K562 (cell line): ENCODE measurements around the gene CACNB2. TPM values are rescaled to one million over a fixed set of nuclear protein-coding genes. Genes with fewer than 3 reads are reported as not detected.

Experiments
- ATAC-seq: fragments of 200-7000 bp; cut with Tn5 transposase; 3 replicates; pipeline ENCODE4 v1.9.1; 2020; ENCODE audit warnings: moderate library complexity
- BruUV-seq: library from RNA; stranded (reverse); fragments of 400-500 nt; replicated peaks from 2 replicates; lab custom pipeline; 2021; lab: Mats Ljungman, UMichigan
- CTCF ChIA-PET: fragments of 300-600 bp; formaldehyde crosslinking; extraction: SDS; loops from one replicate; lab custom pipeline; 2021; ENCODE audit warnings: low intra/inter-chr PET ratio; lab: Yijun Ruan, JAX
- POLR2A ChIA-PET: fragments of 300-600, 350-650 bp; sonication (Branson Sonifier 250); formaldehyde crosslinking; extraction: SDS; loops from one replicate; lab custom pipeline; 2021; ENCODE audit warnings: antibody characterized with exemption, inconsistent platforms; lab: Yijun Ruan, JAX
- DNase-seq, 4 experiments: peaks; one replicate each; pipeline versions ENCODE4 v3.0.0 to v3.0.0-alpha.2; 2011 to 2018; ENCODE audit warnings: low spot score in 3 of 4, mixed read lengths in 3 of 4; ENCODE audit errors: extremely low read depth in 1 of 4
- FAIRE-seq: peaks from 2 replicates; lab custom pipeline; 2011; peaks lifted over from hg19 to GRCh38; lab: Jason Lieb, UNC
- H2AFZ ChIP-seq: 2 replicates; pipeline ENCODE4 v1.6.0; 2011; ENCODE audit warnings: low read depth, low read length, control low read depth, inconsistent platforms
- H3K27ac ChIP-seq: fragments of 200-600 bp; 3 replicates; pipeline ENCODE4 v1.8.0; 2011; ENCODE audit warnings: low read depth, mild to moderate bottlenecking, control low read depth, inconsistent platforms, low read length, moderate library complexity, mixed read lengths; ENCODE audit errors: extremely low read depth
- H3K27me3 ChIP-seq, 2 experiments: fragments of 300-600 bp in 1 of 2; 2 replicates in 1 of 2; 3 replicates in 1 of 2; pipeline versions ENCODE4 v1.6.0 to v1.8.0; 2011; ENCODE audit warnings: inconsistent platforms in 2 of 2, low read length in 2 of 2, mild to moderate bottlenecking in 1 of 2, mixed read lengths in 1 of 2, moderate library complexity in 1 of 2; ENCODE audit not compliant: control insufficient read depth in 2 of 2, insufficient read depth in 2 of 2
- H3K36me3 ChIP-seq: fragments of 300-600 bp; 3 replicates; pipeline ENCODE4 v1.8.0; 2011; ENCODE audit warnings: mild to moderate bottlenecking, low read length, inconsistent platforms; ENCODE audit not compliant: control insufficient read depth, insufficient read depth
- H3K4me1 ChIP-seq, 2 experiments: fragments of 200-600 bp in 1 of 2; replicated peaks in 1 of 2; 2 replicates in 1 of 2; 3 replicates in 1 of 2; pipeline versions ENCODE4 v1.5.1 to v1.8.0; 2011; ENCODE audit warnings: inconsistent platforms in 2 of 2, low read length in 2 of 2, mild to moderate bottlenecking in 1 of 2, mixed read lengths in 1 of 2, moderate library complexity in 1 of 2; ENCODE audit not compliant: control insufficient read depth in 2 of 2, insufficient read depth in 2 of 2
- H3K4me2 ChIP-seq: 2 replicates; pipeline ENCODE4 v1.6.1; 2011; ENCODE audit warnings: low read length, control low read depth, inconsistent platforms, mixed read lengths; ENCODE audit not compliant: insufficient read depth
- H3K4me3 ChIP-seq: fragments of 200-600 bp; sonication (generic), shearing (Covaris generic); 2 replicates; pipeline ENCODE4 v1.5.1; 2016; ENCODE audit warnings: control low read depth, inconsistent platforms
- H3K79me2 ChIP-seq: fragments of 200-600 bp; 3 replicates; pipeline ENCODE4 v1.8.0; 2011; ENCODE audit warnings: low read length, inconsistent platforms; ENCODE audit not compliant: control insufficient read depth, insufficient read depth
- H3K9ac ChIP-seq, 2 experiments: 2 replicates each; pipeline versions ENCODE4 v1.6.0 to v1.6.1; 2011; ENCODE audit warnings: low read depth in 2 of 2, low read length in 2 of 2, control low read depth in 1 of 2, inconsistent platforms in 1 of 2, mild to moderate bottlenecking in 1 of 2, mixed read lengths in 1 of 2; ENCODE audit not compliant: insufficient read depth in 1 of 2
- H3K9me1 ChIP-seq: one replicate; pipeline ENCODE4 v1.6.0; 2011; ENCODE audit warnings: inconsistent platforms, mild to moderate bottlenecking, low read length, moderate library complexity; ENCODE audit not compliant: control insufficient read depth, insufficient read depth
- H3K9me3 ChIP-seq: replicated peaks from 2 replicates; pipeline ENCODE4 v1.5.1; 2011; ENCODE audit warnings: low read depth, low read length, inconsistent platforms; ENCODE audit not compliant: control insufficient read depth, insufficient read depth
- H4K20me1 ChIP-seq: replicated peaks from 2 replicates; pipeline ENCODE4 v1.6.1; 2011; ENCODE audit warnings: low read length, inconsistent platforms, mixed read lengths; ENCODE audit not compliant: control insufficient read depth, insufficient read depth
- CHD1 ChIP-seq: fragments of 200-600 bp; sonication (generic); IDR thresholded peaks from one replicate; pipeline ENCODE4 v1.6.1; 2012; ENCODE audit warnings: mild to moderate bottlenecking, moderate library complexity, low read length, inconsistent platforms
- HNRNPL ChIP-seq: fragments of 200-400 bp; formaldehyde crosslinking; IDR thresholded peaks from 2 replicates; pipeline ENCODE4 v1.6.1; 2017; ENCODE audit warnings: low read depth, mild to moderate bottlenecking, low read length
- PRDM10 ChIP-seq: fragments of 450-650 bp; IDR thresholded peaks from 2 replicates; pipeline ENCODE4 v1.6.1; 2018; ENCODE audit not compliant: partially characterized antibody
- RHOXF2B ChIP-seq: fragments of 250-450 bp; sonication (Bioruptor Pico); conservative IDR thresholded peaks from 2 replicates; pipeline ENCODE4 v1.5.1; 2021
- TFE3 ChIP-seq: fragments of 450-650 bp; formaldehyde crosslinking; IDR thresholded peaks from 2 replicates; pipeline ENCODE4 v1.4.0; 2020; ENCODE audit warnings: mild to moderate bottlenecking, mixed read lengths
- ZKSCAN3 ChIP-seq: fragments of 250-450 bp; sonication (Bioruptor Pico); IDR thresholded peaks from 2 replicates; pipeline ENCODE4 v1.4.0; 2020
- WGBS: fragments of 100-300 bp; shearing (Covaris generic); methylation state at CpG from one replicate; pipeline ENCODE4 v1.1.6; 2016; ENCODE audit warnings: low coverage, mixed read lengths; ENCODE audit not compliant: insufficient coverage; ENCODE audit errors: missing lambda C conversion rate; 5-methylcytosine and 5-hydroxymethylcytosine counted together
- in situ Hi-C: fragments of 300-500 bp; cut with MboI; formaldehyde crosslinking; loops from 4 replicates; pipeline ENCODE4 v1.15.0; 2018; ENCODE audit warnings: inconsistent platforms, mixed read lengths
- intact Hi-C: fragments of 100-400 bp; cut with micrococcal nuclease; formaldehyde crosslinking; loops from 2 replicates; pipeline ENCODE4 v1.14.2; 2022
- polyA plus RNA-seq, 8 experiments: library from polyadenylated mRNA; depleted of rRNA in 4 of 8; stranded (reverse) in 5 of 8; unstranded in 3 of 8; fragments of >200 nt; fragmentation: Nextera tagmentation in 2 of 8; fragmentation: Illumina TruSeq in 1 of 8; extraction: Ambion mirVana in 2 of 8; extraction: Trizol in 1 of 8; gene quantifications; 2 replicates each; pipeline versions ENCODE4 v1.2.1 to v1.2.3, GENCODE V29; 2011 to 2014; ENCODE audit warnings: inconsistent platforms in 1 of 8, missing spikeins in 1 of 8
- total RNA-seq, 7 experiments: library from RNA; depleted of rRNA in 6 of 7; stranded (reverse); fragments of >200 nt in 6 of 7; fragmentation: Illumina TruSeq in 2 of 7; extraction: Trizol in 2 of 7; gene quantifications; 2 replicates each; pipeline versions ENCODE4 v1.2.1 to v1.2.3, GENCODE V29; 2011 to 2021; ENCODE audit warnings: low replicate concordance in 1 of 7

The CACNB2 gene
- total and polyA plus RNA-seq, 9 of the 15 experiments (the other 6 are each of a cell fraction or from before 2014, with no cell fraction given), result 1.8 to 2.2 TPM; not detected in 7

- Histone ChIP-seq H3K27me3 (peaks cover 0 to 6% of the 10 kb centered on the region in 2 experiments; a peak in 1 of 5 replicates), H3K27ac (no peak overlapping the region), H3K9me1 (no peaks in the 10 kb centered on the region), H3K4me1 (no peaks in the 10 kb centered on the region), H3K36me3 (no peaks in the 10 kb centered on the region), H3K9me3 (no peaks in the 10 kb centered on the region), H3K4me2 (no peak overlapping the region), H3K4me3 (no peak overlapping the region), H4K20me1 (no peaks in the 10 kb centered on the region), H3K9ac (no peak overlapping the region), H2AFZ (no peak overlapping the region), H3K79me2 (no peaks in the 10 kb centered on the region)
- WGBS, result 3% methylated on average over 11 of the region's 11 CpGs
- no peak for DNase-seq
- no peak for FAIRE-seq
- in situ Hi-C loops, result no loop called here
- no peak for ATAC-seq
- CTCF ChIA-PET, result no interaction called here
- intact Hi-C loops, result no loop called here
- TF ChIP-seq CHD1, result no peak
- POLR2A ChIA-PET, result no interaction called here
- no TSS peak for BruUV-seq
Measured at GRCh38 chr10:18164748-18165361, 24.6 kb downstream of the CACNB2 start.

- in situ Hi-C loops, result no loop called here
- no peaks in the 10 kb centered on the region for H4K20me1 ChIP-seq
- H3K9me3 ChIP-seq, result no peaks in the 10 kb centered on the region
- H2AFZ ChIP-seq, result no peak overlapping the region
- H3K4me3 ChIP-seq, result no peak overlapping the region
- H3K4me2 ChIP-seq, result no peak overlapping the region
- TF ChIP-seq RHOXF2B (CRISPR knock-in tag) (no peak), HNRNPL (no peak), TFE3 (CRISPR knock-in tag) (no peak), ZKSCAN3 (CRISPR knock-in tag) (no peak), PRDM10 (no peak)
- no peaks in the 10 kb centered on the region for H3K4me1 ChIP-seq
- no peak for DNase-seq
- no peak overlapping the region for H3K9ac ChIP-seq
- H3K9me1 ChIP-seq, result no peaks in the 10 kb centered on the region
- POLR2A ChIA-PET, result no interaction called here
- no peaks in the 10 kb centered on the region for H3K36me3 ChIP-seq
- intact Hi-C loops, result no loop called here
- ATAC-seq, result no peak
- H3K27ac ChIP-seq, result no peak overlapping the region
- 0% methylated on average over 3 of the region's 3 CpGs for WGBS
- H3K79me2 ChIP-seq, result no peaks in the 10 kb centered on the region
- H3K27me3 ChIP-seq, result peaks cover 4 to 14% of the 10 kb centered on the region in 2 experiments; a peak in 4 of 5 replicates
- CTCF ChIA-PET, result no interaction called here
- no peak for FAIRE-seq
- BruUV-seq, result no TSS peak
Measured at GRCh38 chr10:18178854-18179483, 38.7 kb downstream of the CACNB2 start.
